GM12892 (cell line): ENCODE results near the gene NUFIP2.

Experiments used
- POLR2A ChIP-seq: IDR thresholded peaks from 2 replicates; pipeline ENCODE4 v1.6.1; 2011; ENCODE audit warnings: low read depth, low read length, control low read depth
- TAF1 ChIP-seq: IDR thresholded peaks from 2 replicates; pipeline ENCODE4 v1.6.1; 2011; ENCODE audit warnings: low read depth, mild to moderate bottlenecking, control low read depth, low read length, borderline replicate concordance

DNA sequence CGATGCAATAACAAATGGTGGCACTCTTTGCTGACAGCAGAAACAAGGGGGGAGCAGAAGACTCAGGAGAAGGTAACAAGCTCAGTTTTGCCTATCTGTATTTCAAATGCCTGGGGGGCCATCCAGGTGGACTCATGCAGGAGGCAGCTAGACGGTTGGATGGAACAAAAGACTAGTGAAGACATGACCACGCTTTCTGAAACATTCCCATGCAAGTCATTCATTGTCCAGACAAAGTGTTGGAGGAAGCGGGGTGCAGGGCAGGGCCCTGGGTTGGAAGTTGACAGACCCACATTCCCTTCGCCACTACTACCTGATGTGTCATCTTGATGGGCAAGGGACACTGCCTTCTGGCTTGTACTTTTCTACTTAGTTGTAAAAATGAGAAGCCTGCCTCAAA is 77.1 kb downstream of the NUFIP2 start:
- TF ChIP-seq POLR2A: no peak
- no peak for TF ChIP-seq TAF1
